EL (cell line): Measurements from ENCODE around the gene NDRG3.
A peak's percentile ranks its signal among the peaks of the same experiment; 100 is the strongest.

ENCODE experiments used
- DNase-seq: peaks from one replicate; pipeline ENCODE4 v3.0.0-alpha.2; 2016

NDRG3 gene

DNA sequence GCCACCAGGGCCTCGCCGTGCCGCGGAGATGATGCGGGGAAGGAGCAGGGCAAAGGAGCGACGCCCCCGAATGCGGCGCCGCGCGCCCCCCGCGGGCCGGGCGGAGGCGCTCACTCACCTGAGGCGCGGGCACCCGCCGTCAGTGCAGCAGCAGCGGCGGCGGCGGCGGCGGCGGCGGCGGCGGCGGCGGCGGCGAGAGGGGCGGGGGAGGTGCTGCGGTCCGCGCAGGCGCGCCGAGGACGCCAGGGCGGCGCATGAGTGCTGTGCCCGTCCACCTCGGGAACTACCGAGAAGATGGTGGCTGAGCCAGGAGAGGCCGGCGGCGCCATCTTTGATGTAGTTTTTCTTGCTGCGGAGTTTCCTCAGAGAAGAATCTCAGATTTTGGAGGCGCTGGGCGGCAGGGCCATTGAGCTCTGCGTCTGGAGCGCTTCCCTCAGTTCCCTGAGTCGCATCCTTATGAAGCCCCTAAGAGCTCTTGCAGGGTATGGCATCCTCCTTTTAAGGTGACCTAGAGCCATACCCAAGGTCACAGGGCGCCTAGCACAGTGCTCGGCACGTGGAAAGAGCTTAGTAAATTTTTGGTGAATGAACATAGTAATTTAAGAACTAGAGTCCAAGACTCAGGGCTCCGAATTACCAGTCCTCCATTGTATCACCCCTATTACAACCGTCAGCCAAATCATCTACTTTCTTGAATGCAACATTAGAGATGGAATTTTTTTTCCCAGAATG, at the start of gene NDRG3:
TSS of gene NDRG3 (minus strand) at position 164 of the 733 bp plus-strand sequence. CDS start 24,355 bp downstream, outside the sequence.
- peak; percentile 92 for DNase-seq

- no peak for DNase-seq
Observed at GRCh38 chr20:36794116-36794474, 48.2 kb upstream of the NDRG3 start.

DNA sequence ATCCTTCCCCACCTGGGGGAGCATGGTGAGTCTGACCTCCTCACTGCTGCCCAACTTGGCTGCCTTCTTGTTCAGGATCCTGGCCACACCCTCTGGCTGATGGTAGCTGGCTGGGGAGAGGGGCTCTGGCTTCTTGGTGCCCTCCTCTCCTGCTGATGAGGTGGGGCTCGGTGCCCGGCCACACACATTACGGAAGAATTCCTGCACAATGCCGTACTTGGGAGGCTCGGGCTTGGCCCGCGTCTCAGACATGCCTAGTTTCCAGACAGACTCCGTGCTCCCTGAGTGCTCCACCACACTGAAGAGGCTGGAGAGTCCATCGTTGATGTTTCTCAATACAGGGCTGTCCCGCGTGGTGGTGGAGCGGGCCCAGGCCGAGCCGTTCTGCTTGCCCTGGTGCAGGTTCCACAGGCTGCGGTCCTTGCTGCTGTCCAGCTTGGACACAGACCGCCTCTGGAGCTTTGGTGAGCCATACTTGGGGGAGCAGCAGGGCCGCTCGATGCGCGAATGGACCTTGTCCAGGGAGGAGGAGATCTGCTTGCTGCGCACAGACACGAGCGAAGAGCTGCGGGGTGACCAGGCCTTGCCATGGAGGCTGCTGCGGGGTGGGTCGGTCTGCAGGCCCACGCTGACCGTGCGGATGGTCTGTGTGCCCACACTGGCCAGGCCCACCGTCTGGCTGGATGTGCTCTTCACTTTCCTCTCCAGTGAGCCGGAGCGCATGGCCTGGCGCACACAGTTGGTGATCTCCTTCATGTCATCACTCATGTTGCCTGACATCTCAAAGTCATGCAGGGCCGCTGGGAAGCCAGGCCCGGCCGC, 47.6 kb upstream of the NDRG3 start:
- DNase-seq: no peak

GRCh38 chr20:36792422-36792821, 46.5 kb upstream of the NDRG3 start:
- peak; percentile 73 for DNase-seq

- no peak for DNase-seq
Observed at GRCh38 chr20:36791862-36792261, 46.0 kb upstream of the NDRG3 start.

DNA sequence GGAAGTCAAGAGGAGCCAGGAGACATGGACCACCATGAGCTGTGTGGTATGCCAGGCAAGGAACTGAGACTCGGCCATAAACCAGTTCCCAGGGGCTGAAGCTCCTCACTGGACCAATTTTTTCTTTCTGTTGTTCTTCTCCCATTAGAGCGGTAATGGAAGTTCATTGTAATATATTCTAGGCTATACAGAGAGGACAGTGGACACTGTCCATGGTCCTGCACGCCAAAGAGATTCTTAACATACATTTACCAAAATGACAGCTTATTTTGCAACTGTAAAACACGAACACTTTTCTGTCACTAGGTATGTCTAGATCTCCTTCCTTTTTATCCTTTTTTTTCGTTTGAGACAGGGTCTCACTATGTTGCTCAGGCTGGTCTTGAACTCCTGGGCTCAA, 40.8 kb upstream of the NDRG3 start:
- DNase-seq: no peak

- DNase-seq: no peak
Observed at GRCh38 chr20:36786246-36786645, 40.4 kb upstream of the NDRG3 start.

GRCh38 chr20:36785308-36785707, 39.4 kb upstream of the NDRG3 start:
- no peak for DNase-seq

DNA sequence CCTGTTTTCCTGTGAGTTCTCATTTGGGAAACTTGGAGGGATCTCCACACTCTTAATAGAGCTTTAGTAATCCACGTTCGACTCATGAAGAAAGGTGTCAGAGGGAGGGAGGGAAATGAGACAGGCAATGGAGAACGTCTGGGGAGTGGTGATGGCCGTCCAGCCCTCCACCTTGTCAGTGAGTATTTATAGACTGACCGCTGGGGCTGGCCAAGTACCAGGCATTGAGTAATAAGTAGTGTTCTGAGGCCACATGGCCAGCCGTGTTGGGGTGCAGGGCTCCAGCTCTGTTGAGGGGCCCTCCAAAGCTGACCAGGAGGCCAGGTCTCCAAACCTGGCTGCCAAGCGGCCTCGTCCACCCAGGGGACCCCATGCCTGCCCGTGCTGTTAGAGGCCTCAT, 39.0 kb upstream of the NDRG3 start:
- no peak for DNase-seq

- no peak for DNase-seq
Observed at GRCh38 chr20:36784116-36784515, 38.2 kb upstream of the NDRG3 start.

DNA sequence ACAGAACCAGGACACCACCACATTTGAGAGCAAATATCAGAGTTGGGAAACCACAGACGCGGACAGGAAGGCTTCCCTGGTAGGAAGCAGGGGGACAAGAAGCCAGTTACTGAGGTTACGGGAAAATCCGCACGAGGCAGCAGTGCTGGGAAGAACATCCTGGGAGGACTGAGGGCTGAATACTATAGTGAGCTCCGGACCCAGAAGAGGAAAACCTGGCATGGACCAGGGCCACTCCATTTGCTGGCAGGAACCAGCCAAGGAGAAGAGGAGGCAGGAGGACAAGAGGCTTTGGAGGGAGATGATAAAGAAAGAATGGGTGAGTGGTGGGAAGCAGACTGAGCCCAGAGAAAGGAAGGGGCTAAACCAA, 33.8 kb upstream of the NDRG3 start:
- DNase-seq: no peak

DNA sequence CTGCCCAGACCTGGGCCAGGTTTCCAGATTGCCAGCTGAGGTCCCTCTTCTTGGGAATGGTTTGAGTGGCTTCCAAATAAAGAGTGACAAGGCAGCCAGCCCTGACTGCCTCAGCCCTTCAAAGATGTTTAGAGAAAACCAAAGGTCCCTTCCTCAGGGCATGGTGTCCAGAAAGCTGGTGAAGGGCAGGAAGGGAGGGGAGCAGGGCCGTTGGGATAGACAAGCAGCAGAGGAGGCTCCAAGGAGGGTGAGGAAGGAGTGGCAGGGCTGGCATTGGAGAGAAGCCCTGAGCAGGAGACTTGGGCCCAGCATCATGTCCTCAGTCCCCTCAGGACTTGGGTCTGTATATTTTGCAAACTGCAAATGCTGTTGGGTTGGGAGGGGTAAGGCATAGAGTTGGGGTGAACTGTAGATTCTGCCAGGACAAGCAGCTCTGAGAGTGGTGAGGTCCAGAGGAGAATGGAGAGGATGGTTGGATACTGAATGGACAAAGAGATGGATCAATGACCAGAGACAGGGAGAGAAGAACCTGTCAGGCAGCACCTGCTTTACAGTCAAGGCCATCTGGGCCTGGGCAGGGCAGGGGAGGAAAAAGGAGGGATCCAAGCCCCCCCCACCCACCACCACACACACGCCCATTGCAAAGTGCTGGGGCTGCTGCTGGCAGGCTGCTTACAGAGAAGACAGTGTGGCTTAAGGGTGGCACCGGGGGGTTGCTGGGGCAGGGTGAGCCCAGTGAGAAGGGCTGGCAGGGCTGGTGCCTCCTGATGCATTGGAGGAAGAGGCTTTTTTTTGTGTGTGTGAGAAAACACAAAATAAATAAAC, 33.2 kb upstream of the NDRG3 start:
- DNase-seq: no peak

DNA sequence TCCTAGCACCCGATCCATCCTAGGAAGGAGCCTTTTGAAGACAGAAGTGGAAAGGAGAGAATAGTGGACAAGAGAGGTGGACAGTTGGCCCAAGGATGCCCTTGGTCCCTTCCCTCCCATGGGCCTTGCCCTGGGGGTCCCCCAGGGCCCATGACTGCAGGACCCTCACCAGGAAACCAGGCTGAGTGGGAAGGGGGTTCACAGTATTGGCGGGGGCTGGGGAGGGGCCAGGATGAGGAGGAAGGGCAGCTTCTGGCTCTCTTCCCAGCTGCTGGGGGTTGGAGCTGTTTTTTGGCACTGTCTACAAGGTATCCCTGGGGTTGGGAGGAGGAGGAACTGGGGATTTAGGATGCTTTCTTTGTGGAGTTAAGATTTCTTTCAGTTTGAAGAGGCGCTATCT, 31.7 kb upstream of the NDRG3 start:
- no peak for DNase-seq

- no peak for DNase-seq
Observed at GRCh38 chr20:36777167-36777566, 31.3 kb upstream of the NDRG3 start.

- DNase-seq: no peak
Observed at GRCh38 chr20:36775826-36776225, 29.9 kb upstream of the NDRG3 start.

- DNase-seq: no peak
Observed at GRCh38 chr20:36775196-36775595, 29.3 kb upstream of the NDRG3 start.

GRCh38 chr20:36773597-36774390, 27.9 kb upstream of the NDRG3 start, which contains the start of gene DSN1:
Gene DSN1, minus strand, starts transcription at chr20:36773763. Its CDS starts 2,305 bp downstream, at chr20:36771458.
- peak; percentile 98 for DNase-seq

GRCh38 chr20:36773107-36773596, 27.3 kb upstream of the NDRG3 start:
- no peak for DNase-seq

- DNase-seq: no peak
Observed at GRCh38 chr20:36770680-36771079, 24.8 kb upstream of the NDRG3 start.

DNA sequence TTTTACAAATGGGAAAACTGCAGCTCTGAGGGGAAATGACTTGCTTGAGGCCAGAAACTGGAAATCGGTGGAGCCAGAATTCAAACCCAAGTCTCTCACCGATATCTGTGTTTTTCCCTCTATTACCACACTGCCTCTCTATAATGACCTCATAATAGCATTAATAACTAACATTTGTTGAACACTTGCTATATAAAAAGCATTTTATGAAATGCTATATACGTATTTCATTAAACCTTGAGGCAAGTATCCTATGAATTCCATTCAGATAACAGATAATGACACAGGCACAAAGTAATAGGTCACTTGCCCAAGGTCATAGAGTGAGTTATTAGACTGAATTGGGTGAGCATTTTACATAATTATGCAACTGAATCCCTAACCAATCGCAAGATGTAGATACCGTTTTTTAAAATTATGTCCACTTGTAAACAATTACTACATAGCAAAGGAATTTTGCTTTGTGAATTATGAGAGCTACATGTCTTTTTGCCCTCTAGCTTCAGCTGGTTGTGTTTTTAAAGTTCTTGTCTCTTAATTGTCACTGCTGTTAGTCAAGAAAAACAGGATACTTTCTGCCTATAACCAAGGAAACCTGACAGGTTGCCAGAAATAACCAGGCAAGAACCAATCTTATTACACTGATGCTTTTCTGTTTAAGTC, 23.0 kb upstream of the NDRG3 start:
- DNase-seq: peak; percentile 69

- no peak for DNase-seq
Observed at GRCh38 chr20:36761125-36761524, 15.2 kb upstream of the NDRG3 start.

GRCh38 chr20:36760647-36761046, 14.8 kb upstream of the NDRG3 start:
- no peak for DNase-seq
